ENCODE data around the gene DPEP2NB. TPM values are rescaled to one million over a fixed set of nuclear protein-coding genes. Genes with fewer than 3 reads are reported as not detected.
A peak's percentile ranks its signal among the peaks of the same experiment; 100 is the strongest.

Gene DPEP2NB
- total and polyA plus RNA-seq, 10 of the 15 experiments (the other 5 are each of a cell fraction or from before 2014, with no cell fraction given), result not detected

GRCh38 chr16:67989322-67990017 lies 26.2 kb downstream of the DPEP2NB start (continued):
- TF ChIP-seq E4F1 (IDR thresholded peaks at IDR 0.05; ENCODE audit: borderline replicate concordance, partially characterized antibody), result no peak
- TF ChIP-seq NBN (IDR thresholded peaks at IDR 0.05), result peak; percentile 50; the same call in 1 of the 2 replicates
- no peak for TF ChIP-seq POLR2A (IDR thresholded peaks at IDR 0.05; ENCODE audit: low read depth, low read length)
- TF ChIP-seq ZNF622 (IDR thresholded peaks at IDR 0.05), result no peak
- TF ChIP-seq PKNOX1 (IDR thresholded peaks at IDR 0.05), result peak; percentile 72; the same call in 1 of the 2 replicates

GRCh38 chr16:67988675-67989074 lies 27.0 kb downstream of the DPEP2NB start:
- DNase-seq (ENCODE audit: low read depth, low spot score) (no peak), FAIRE-seq (no peak), ATAC-seq (no peak)
- H3K9me3 ChIP-seq (replicated peaks; ENCODE audit: control insufficient read depth, insufficient read depth, low read length), result no peaks in the 10 kb centered on the region
- no peak overlapping the region for H3K4me2 ChIP-seq (ENCODE audit: control insufficient read depth, insufficient read depth)
- ChIA-PET CTCF (interaction anchor here (0.8 to 1.3 kb wide), 5 partner anchors 34 to 240 kb away, joined by 3 to 5 read pairs (median 4); partner anchors contain the start of genes DDX28 and DUS2), SMC1A (ENCODE audit: uncharacterized antibody, unreplicated experiment) (interaction anchor here (1.1 kb wide), 1 partner anchor 48 kb away, joined by 3 read pairs; no protein-coding TSS in a partner anchor), POLR2A (interaction anchor here (1.4 to 1.5 kb wide), 2 partner anchors 23 to 86 kb away, joined by 5 to 6 read pairs; no protein-coding TSS in a partner anchor), RAD21 (ENCODE audit: unreplicated experiment) (interaction anchor here (0.9 to 2.1 kb wide), 2 partner anchors 35 to 52 kb away, joined by 3 to 6 read pairs; partner anchors contain the start of genes DDX28 and DUS2)
- no TSS peak for BruUV-seq (replicated peaks)
- no peak overlapping the region for H3K4me3 ChIP-seq
- intact Hi-C loops (cut with micrococcal nuclease; ENCODE audit: unreplicated experiment), result no loop called here
- H3K4me1 ChIP-seq (ENCODE audit: control insufficient read depth, insufficient read depth, low read length), result peaks cover 44% of the 10 kb centered on the region
- no peaks in the 10 kb centered on the region for H4K20me1 ChIP-seq (ENCODE audit: control insufficient read depth, insufficient read depth)
- no peak overlapping the region for H3K27ac ChIP-seq (ENCODE audit: control insufficient read depth, insufficient read depth)
- no peaks in the 10 kb centered on the region for H3K79me2 ChIP-seq (ENCODE audit: control insufficient read depth, insufficient read depth, low read length)
- 81% methylated on average over 3 of the region's 3 CpGs for WGBS (ENCODE audit: insufficient coverage, insufficient replicate concordance, low lambda C conversion rate, missing lambda C conversion rate)
- H2AFZ ChIP-seq (ENCODE audit: control insufficient read depth, low read depth, low read length), result no peak overlapping the region
- in situ Hi-C loops (cut with MboI), result no loop called here
- no peaks in the 10 kb centered on the region for H3K27me3 ChIP-seq (replicated peaks in 1 of 2; ENCODE audit: control insufficient read depth in 2 of 2, insufficient read depth in 2 of 2, low read length in 1 of 2)
- TF ChIP-seq HDGF (IDR thresholded peaks at IDR 0.05) (0 out of 2 replicates have a peak, but pooled peaks have one; percentile 19), NBN (IDR thresholded peaks at IDR 0.05) (no peak)
- no peak overlapping the region for H3K9ac ChIP-seq (ENCODE audit: control insufficient read depth, insufficient read depth, low read length)
- H3K36me3 ChIP-seq (ENCODE audit: control insufficient read depth in 2 of 2, insufficient read depth in 2 of 2, low read length in 1 of 2), result no peaks in the 10 kb centered on the region

Measured in GM12878 (cell line).